ENCODE measurements around the gene LLGL2. TPM values are rescaled to one million over a fixed set of nuclear protein-coding genes. Genes with fewer than 3 reads are reported as not detected.

LLGL2 gene
- total and polyA plus RNA-seq, 9 donors, result 0.20 to 45.4 (median 15.1) TPM

DNA sequence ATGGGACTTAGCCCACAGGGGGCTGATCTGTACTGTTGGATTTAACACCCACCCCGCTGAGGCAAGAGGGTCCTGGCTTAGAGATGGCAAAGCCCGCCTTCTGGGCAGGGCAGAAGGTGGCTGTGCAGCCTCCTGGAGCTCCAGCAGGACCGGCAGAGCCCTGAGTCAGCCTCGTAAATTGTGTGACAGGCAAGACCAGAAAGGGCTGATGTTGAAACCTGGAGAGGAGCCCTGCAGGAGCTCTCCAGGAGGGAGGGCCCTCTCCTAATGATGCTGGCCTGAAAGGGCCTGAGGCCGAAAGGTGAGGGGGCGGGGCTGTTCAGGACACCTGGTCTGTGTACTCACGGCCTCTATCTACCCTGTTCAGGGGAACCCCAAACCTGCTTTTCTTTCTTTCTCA lies 39.6 kb downstream of the LLGL2 start:
- 84 to 85% (median 85%) methylated on average over 7 of the region's 7 CpGs for WGBS, 3 donors
- DNase-seq, result no peak

DNA sequence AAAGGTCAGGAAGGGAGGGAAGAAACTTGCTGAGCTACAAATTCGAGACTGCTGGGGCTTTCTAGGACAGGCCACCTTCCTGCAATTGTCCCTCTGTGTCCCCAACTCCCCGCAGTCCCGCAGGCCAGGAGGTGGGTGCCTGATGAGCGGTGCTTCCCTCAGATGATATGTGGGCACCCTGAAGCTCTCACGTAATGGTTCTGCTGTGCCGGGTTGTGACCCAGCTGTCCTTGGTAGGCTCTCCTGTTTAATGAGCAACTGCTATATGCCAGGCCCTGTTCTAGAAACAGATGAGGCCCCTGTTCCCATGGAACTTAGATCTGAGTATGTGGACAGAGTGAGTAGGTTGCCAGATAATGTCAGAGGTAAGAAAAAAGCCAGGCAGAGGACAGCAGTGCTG lies 40.1 kb downstream of the LLGL2 start:
- no peaks in the 10 kb centered on the region for H3K36me3 ChIP-seq
- H3K27ac ChIP-seq, result no peak overlapping the region
- 90 to 93% (median 90%) methylated on average over 6 of the region's 6 CpGs for WGBS, 3 donors
- no peak for DNase-seq
- H3K27me3 ChIP-seq, result no peaks in the 10 kb centered on the region
- TF ChIP-seq EP300 (IDR thresholded peaks at IDR 0.05) (no peak), POLR2A (IDR thresholded peaks at IDR 0.05) (no peak)
- TF ChIP-seq, protein P1, sequence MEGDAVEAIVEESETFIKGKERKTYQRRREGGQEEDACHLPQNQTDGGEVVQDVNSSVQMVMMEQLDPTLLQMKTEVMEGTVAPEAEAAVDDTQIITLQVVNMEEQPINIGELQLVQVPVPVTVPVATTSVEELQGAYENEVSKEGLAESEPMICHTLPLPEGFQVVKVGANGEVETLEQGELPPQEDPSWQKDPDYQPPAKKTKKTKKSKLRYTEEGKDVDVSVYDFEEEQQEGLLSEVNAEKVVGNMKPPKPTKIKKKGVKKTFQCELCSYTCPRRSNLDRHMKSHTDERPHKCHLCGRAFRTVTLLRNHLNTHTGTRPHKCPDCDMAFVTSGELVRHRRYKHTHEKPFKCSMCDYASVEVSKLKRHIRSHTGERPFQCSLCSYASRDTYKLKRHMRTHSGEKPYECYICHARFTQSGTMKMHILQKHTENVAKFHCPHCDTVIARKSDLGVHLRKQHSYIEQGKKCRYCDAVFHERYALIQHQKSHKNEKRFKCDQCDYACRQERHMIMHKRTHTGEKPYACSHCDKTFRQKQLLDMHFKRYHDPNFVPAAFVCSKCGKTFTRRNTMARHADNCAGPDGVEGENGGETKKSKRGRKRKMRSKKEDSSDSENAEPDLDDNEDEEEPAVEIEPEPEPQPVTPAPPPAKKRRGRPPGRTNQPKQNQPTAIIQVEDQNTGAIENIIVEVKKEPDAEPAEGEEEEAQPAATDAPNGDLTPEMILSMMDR (IDR thresholded peaks at IDR 0.05), result no peak
- no peaks in the 10 kb centered on the region for H3K9me3 ChIP-seq
- H3K4me1 ChIP-seq (ENCODE audit: insufficient read depth), result peaks cover 4% of the 10 kb centered on the region
- no peak overlapping the region for H3K4me3 ChIP-seq
- intact Hi-C loops (cut with DNase I), result no loop called here

More for the DNA sequence above, 39.6 kb downstream of the LLGL2 start:
- peaks cover 4% of the 10 kb centered on the region for H3K4me1 ChIP-seq (ENCODE audit: insufficient read depth)
- TF ChIP-seq, protein P1 (IDR thresholded peaks at IDR 0.05), result no peak
- TF ChIP-seq POLR2A (IDR thresholded peaks at IDR 0.05), result no peak
- no peak for TF ChIP-seq EP300 (IDR thresholded peaks at IDR 0.05)
- no peaks in the 10 kb centered on the region for H3K27me3 ChIP-seq
- H3K36me3 ChIP-seq, result no peaks in the 10 kb centered on the region
- intact Hi-C loops (cut with DNase I), result no loop called here
- no peak overlapping the region for H3K27ac ChIP-seq
- no peaks in the 10 kb centered on the region for H3K9me3 ChIP-seq
- H3K4me3 ChIP-seq, result no peak overlapping the region

DNA sequence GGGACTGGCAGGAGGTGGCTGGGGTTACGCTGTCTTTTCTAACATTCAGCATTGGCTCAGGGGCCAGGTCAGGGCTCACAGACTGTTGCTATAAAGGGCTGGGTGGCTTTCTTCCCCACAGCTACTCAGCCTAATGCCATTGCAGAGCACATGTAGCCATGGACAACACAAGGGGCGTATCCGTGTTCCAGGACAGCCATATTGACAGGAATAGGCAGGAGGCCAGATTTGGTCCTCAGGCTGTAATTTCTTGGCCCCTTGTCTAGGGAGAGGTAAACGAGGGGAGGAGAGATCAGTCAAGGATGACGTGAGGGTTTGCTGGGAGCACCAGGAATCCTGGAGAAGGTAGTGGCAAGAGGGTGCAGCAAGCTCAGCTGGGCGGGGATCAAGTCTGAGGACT lies 40.9 kb downstream of the LLGL2 start:
- H3K4me1 ChIP-seq (ENCODE audit: insufficient read depth), result peaks cover 4% of the 10 kb centered on the region
- no peak for DNase-seq
- WGBS, 3 donors, result 83 to 87% (median 86%) methylated on average over 6 of the region's 6 CpGs
- intact Hi-C loops (cut with DNase I), result no loop called here
- TF ChIP-seq POLR2A (IDR thresholded peaks at IDR 0.05) (no peak), EP300 (IDR thresholded peaks at IDR 0.05) (no peak)
- TF ChIP-seq, protein P1 (IDR thresholded peaks at IDR 0.05), result no peak
- H3K4me3 ChIP-seq, result no peak overlapping the region
- no peaks in the 10 kb centered on the region for H3K9me3 ChIP-seq
- H3K27me3 ChIP-seq, result no peaks in the 10 kb centered on the region
- no peaks in the 10 kb centered on the region for H3K36me3 ChIP-seq
- no peak overlapping the region for H3K27ac ChIP-seq

DNA sequence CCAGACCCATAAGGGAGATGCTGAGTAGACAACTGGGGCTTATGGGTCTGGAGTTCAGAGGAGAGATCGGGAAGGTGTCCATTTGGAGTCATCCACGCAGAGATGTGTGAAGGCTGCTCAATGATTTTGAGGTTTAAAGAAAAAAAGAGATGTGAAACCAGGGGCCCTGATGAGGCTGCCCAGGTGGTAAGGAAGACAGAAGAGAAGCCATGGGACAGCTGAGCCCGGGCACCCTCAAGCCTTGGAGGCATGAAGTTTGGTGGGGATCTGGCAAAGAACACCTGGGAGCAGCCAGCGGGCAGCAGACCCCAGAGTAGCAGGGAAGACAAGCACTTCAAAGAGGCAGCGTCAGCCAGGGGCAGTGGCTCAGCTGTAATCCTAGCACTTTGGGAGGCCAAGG lies 41.3 kb downstream of the LLGL2 start:
- no peak for DNase-seq
- no peak overlapping the region for H3K4me3 ChIP-seq
- WGBS, 3 donors, result 91 to 98% (median 93%) methylated on average over 5 of the region's 5 CpGs
- H3K27me3 ChIP-seq, result no peaks in the 10 kb centered on the region
- TF ChIP-seq POLR2A (IDR thresholded peaks at IDR 0.05) (no peak), EP300 (IDR thresholded peaks at IDR 0.05) (no peak)
- TF ChIP-seq, protein P1 (IDR thresholded peaks at IDR 0.05), result no peak
- intact Hi-C loops (cut with DNase I), result no loop called here
- no peaks in the 10 kb centered on the region for H3K9me3 ChIP-seq
- H3K4me1 ChIP-seq (ENCODE audit: insufficient read depth), result peaks cover 4% of the 10 kb centered on the region
- no peaks in the 10 kb centered on the region for H3K36me3 ChIP-seq
- H3K27ac ChIP-seq, result no peak overlapping the region
